Keratinocyte (primary cell): ENCODE measurements around the gene BCAS4. TPM values are rescaled to one million over a fixed set of nuclear protein-coding genes. Genes with fewer than 3 reads are reported as not detected.

ENCODE experiments used
- DNase-seq: peaks from one replicate; pipeline ENCODE4 v3.0.0-alpha.2; 2011; ENCODE audit warnings: low read depth, missing footprints, low spot score
- FAIRE-seq: peaks from 2 replicates; lab custom pipeline; 2011; peaks lifted over from hg19 to GRCh38; lab: Jason Lieb, UNC
- H2AFZ ChIP-seq: 2 replicates; pipeline ENCODE4 v1.6.0; 2012; ENCODE audit warnings: low read length, control low read depth, inconsistent platforms; ENCODE audit not compliant: control insufficient read depth
- H3K27ac ChIP-seq: 2 replicates; pipeline ENCODE4 v1.5.1; 2011; ENCODE audit warnings: low read length; ENCODE audit not compliant: control insufficient read depth, insufficient read depth
- H3K27me3 ChIP-seq: 3 replicates; pipeline ENCODE4 v1.6.0; 2011; ENCODE audit warnings: low read length; ENCODE audit not compliant: control insufficient read depth, insufficient read depth; ENCODE audit errors: extremely low read depth
- H3K36me3 ChIP-seq, 2 experiments: 2 replicates in 1 of 2; 3 replicates in 1 of 2; pipeline ENCODE4 v1.5.1; 2011; ENCODE audit warnings: low read length in 2 of 2, mild to moderate bottlenecking in 1 of 2; ENCODE audit not compliant: control insufficient read depth in 2 of 2, insufficient read depth in 2 of 2; ENCODE audit errors: extremely low read depth in 1 of 2
- H3K4me1 ChIP-seq: 3 replicates; pipeline ENCODE4 v1.5.1; 2011; ENCODE audit warnings: low read length; ENCODE audit not compliant: control insufficient read depth, insufficient read depth; ENCODE audit errors: extremely low read depth
- H3K4me2 ChIP-seq: 3 replicates; pipeline ENCODE4 v1.6.0; 2011; ENCODE audit warnings: low read depth, low read length; ENCODE audit not compliant: control insufficient read depth, insufficient read depth; ENCODE audit errors: extremely low read depth
- H3K4me3 ChIP-seq, 3 experiments: fragments of 200-600 bp in 1 of 3; sonication (generic) in 1 of 3; 2 replicates in 2 of 3; 3 replicates in 1 of 3; pipeline ENCODE4 v1.5.1; 2011 to 2016; ENCODE audit warnings: low read length in 3 of 3, mild to moderate bottlenecking in 3 of 3, control low read depth in 2 of 3, inconsistent platforms in 1 of 3, low read depth in 1 of 3, mixed read lengths in 1 of 3, mixed run types in 1 of 3, moderate library complexity in 1 of 3; ENCODE audit not compliant: control insufficient read depth in 2 of 3, insufficient read depth in 2 of 3; ENCODE audit errors: extremely low read depth in 1 of 3
- H3K79me2 ChIP-seq: 2 replicates; pipeline ENCODE4 v1.6.0; 2012; ENCODE audit warnings: low read length; ENCODE audit not compliant: control insufficient read depth, insufficient read depth
- H3K9ac ChIP-seq: 3 replicates; pipeline ENCODE4 v1.6.0; 2011; ENCODE audit warnings: low read length; ENCODE audit not compliant: control insufficient read depth, insufficient read depth; ENCODE audit errors: extremely low read depth
- H3K9me1 ChIP-seq: 3 replicates; pipeline ENCODE4 v1.6.0; 2011; ENCODE audit warnings: low read length; ENCODE audit not compliant: control insufficient read depth, insufficient read depth; ENCODE audit errors: extremely low read depth
- H3K9me3 ChIP-seq: 2 replicates; pipeline ENCODE4 v1.5.1; 2012; ENCODE audit warnings: low read depth, low read length; ENCODE audit not compliant: control insufficient read depth
- H4K20me1 ChIP-seq: 3 replicates; pipeline ENCODE4 v1.6.0; 2011; ENCODE audit warnings: low read length; ENCODE audit not compliant: control insufficient read depth, insufficient read depth; ENCODE audit errors: extremely low read depth
- CTCF ChIP-seq, 3 experiments: IDR thresholded peaks in 1 of 3; conservative IDR thresholded peaks in 1 of 3; optimal IDR thresholded peaks in 1 of 3; 2 replicates in 2 of 3; 3 replicates in 1 of 3; pipeline versions ENCODE3 to v1.5.1; 2011; ENCODE audit warnings: low read length in 3 of 3, mild to moderate bottlenecking in 3 of 3, moderate library complexity in 2 of 3, control low read depth in 1 of 3, inconsistent platforms in 1 of 3; ENCODE audit not compliant: insufficient read depth in 2 of 3; ENCODE audit errors: extremely low read depth in 1 of 3
- EZH2 ChIP-seq: IDR thresholded peaks from one replicate; pipeline ENCODE4 v1.6.1; 2012; ENCODE audit warnings: inconsistent platforms, mild to moderate bottlenecking, low read length, moderate library complexity
- dilution Hi-C: fragments of 300-500 bp; cut with MboI; formaldehyde crosslinking; loops from one replicate; pipeline ENCODE4 v1.7.0; 2020; ENCODE audit warnings: low sequenced_read_pairs; ENCODE audit not compliant: extremely low pct_ligation_motif_present
- polyA plus RNA-seq, 5 experiments: library from polyadenylated mRNA; depleted of rRNA in 3 of 5; stranded (reverse) in 3 of 5; stranded (forward) in 1 of 5; unstranded in 1 of 5; fragments of >200 nt; gene quantifications; 1 replicate in 1 of 5; 2 replicates in 3 of 5; 3 replicates in 1 of 5; pipeline versions ENCODE4 v1.2.1 to v1.2.3, GENCODE V29; 2011 to 2012; ENCODE audit warnings: missing spikeins in 2 of 5, low read depth in 1 of 5, low replicate concordance in 1 of 5

BCAS4 gene
- polyA plus RNA-seq, 1 donor (not counting 4 experiments of a cell fraction or from before 2014, with no cell fraction given), result 13.8 TPM

- Histone ChIP-seq H3K9me1 (peaks cover 2% of the 10 kb centered on the region), H3K4me2 (no peak overlapping the region), H3K36me3 (peaks cover 3 to 9% of the 10 kb centered on the region in 2 experiments), H3K4me3 (no peak overlapping the region), H3K79me2 (peaks cover 96% of the 10 kb centered on the region), H3K27me3 (no peaks in the 10 kb centered on the region), H3K9ac (no peak overlapping the region), H3K27ac (peak overlapping the region; percentile 5), H3K4me1 (peaks cover 44% of the 10 kb centered on the region), H2AFZ (no peak overlapping the region), H3K9me3 (no peaks in the 10 kb centered on the region), H4K20me1 (peaks cover 3% of the 10 kb centered on the region)
- DNase-seq (peak; percentile 78), FAIRE-seq (peak; percentile 91)
- TF ChIP-seq EZH2 (no peak), CTCF (optimal IDR thresholded peaks at IDR 0.05 in 1 of 3, IDR thresholded peaks at IDR 0.05 in 1 of 3, conservative IDR thresholded peaks at IDR 0.05 in 1 of 3; ENCODE audit: extremely low read depth in 1 of 3, insufficient read depth in 2 of 3, low read length in 3 of 3) (no peak)
- dilution Hi-C loops, result no loop called here
Observed at GRCh38 chr20:50919567-50919966, 124.7 kb downstream of the BCAS4 start.

- peaks cover 30% of the 10 kb centered on the region for H3K4me1 ChIP-seq
- peak overlapping the region; percentile 61 for H3K27ac ChIP-seq
- H2AFZ ChIP-seq, result no peak overlapping the region
- peaks cover 5 to 14% of the 10 kb centered on the region in 2 experiments for H3K36me3 ChIP-seq
- no peaks in the 10 kb centered on the region for H3K9me3 ChIP-seq
- TF ChIP-seq CTCF (optimal IDR thresholded peaks at IDR 0.05 in 1 of 3, IDR thresholded peaks at IDR 0.05 in 1 of 3, conservative IDR thresholded peaks at IDR 0.05 in 1 of 3; ENCODE audit: extremely low read depth in 1 of 3, insufficient read depth in 2 of 3, low read length in 3 of 3) (no peak), EZH2 (no peak)
- peaks cover 97% of the 10 kb centered on the region for H3K79me2 ChIP-seq
- H3K4me3 ChIP-seq, result no peak overlapping the region
- FAIRE-seq (no peak), DNase-seq (no peak)
- no peak overlapping the region for H3K4me2 ChIP-seq
- no peaks in the 10 kb centered on the region for H3K27me3 ChIP-seq
- H3K9ac ChIP-seq, result no peak overlapping the region
- H4K20me1 ChIP-seq, result peaks cover 3% of the 10 kb centered on the region
- H3K9me1 ChIP-seq, result peaks cover 2% of the 10 kb centered on the region
- dilution Hi-C loops, result no loop called here
Observed at GRCh38 chr20:50920997-50921396, 126.1 kb downstream of the BCAS4 start.
